HEK293 (cell line): ENCODE measurements around the gene EFEMP1.

Experiments
- PRDM4 ChIP-seq: fragments of 450-650 bp; formaldehyde crosslinking; IDR thresholded peaks from 2 replicates; pipeline ENCODE4 v1.5.1; 2017; ENCODE audit warnings: missing biosample characterization, missing genetic modification characterization
- TCF7L2 ChIP-seq: IDR thresholded peaks from 2 replicates; pipeline ENCODE4 v1.6.1; 2011; ENCODE audit warnings: low read depth, mild to moderate bottlenecking, inconsistent platforms, low read length, moderate library complexity, borderline replicate concordance
- ZNF274 ChIP-seq, 2 experiments: fragments of 200-500 bp in 1 of 2; fragments of 450-650 bp in 1 of 2; sonication (Bioruptor generic) in 1 of 2; formaldehyde crosslinking in 1 of 2; IDR thresholded peaks; 2 replicates each; pipeline versions ENCODE4 v1.5.1 to v1.6.1; 2014 to 2016; ENCODE audit warnings: borderline replicate concordance in 1 of 2, inconsistent platforms in 1 of 2, low read length in 1 of 2, missing biosample characterization in 1 of 2, missing genetic modification characterization in 1 of 2
- ZNF335 ChIP-seq: fragments of 450-650 bp; formaldehyde crosslinking; conservative IDR thresholded peaks from 2 replicates; pipeline ENCODE4 v1.5.1; 2016; ENCODE audit warnings: missing biosample characterization, missing genetic modification characterization
- ZNF350 ChIP-seq: fragments of 450-650 bp; formaldehyde crosslinking; IDR thresholded peaks from 2 replicates; pipeline ENCODE4 v1.5.0; 2017; ENCODE audit warnings: missing biosample characterization, mild to moderate bottlenecking, missing genetic modification characterization
- ZNF530 ChIP-seq: fragments of 450-650 bp; formaldehyde crosslinking; IDR thresholded peaks from 2 replicates; pipeline ENCODE4 v1.5.1; 2016; ENCODE audit warnings: low read depth, missing biosample characterization, missing genetic modification characterization
- ZNF549 ChIP-seq: fragments of 450-650 bp; IDR thresholded peaks from 2 replicates; pipeline ENCODE4 v1.5.1; 2018; ENCODE audit warnings: missing biosample characterization, missing genetic modification characterization, mild to moderate bottlenecking, inconsistent platforms, moderate library complexity
- TF ChIP-seq, protein P1 (sequence below): fragments of 450-650 bp; formaldehyde crosslinking; IDR thresholded peaks from 2 replicates; pipeline ENCODE4 v1.5.1; 2016; ENCODE audit warnings: missing biosample characterization, missing genetic modification characterization

- TF ChIP-seq ZNF350 (tag by site-specific recombination) (no peak), PRDM4 (tag by site-specific recombination) (no peak), ZNF335 (tag by site-specific recombination) (no peak), ZNF549 (tag by site-specific recombination) (no peak), ZNF530 (tag by site-specific recombination) (no peak), ZNF274 (IDR thresholded peaks at IDR 0.05; ENCODE audit: low read length) (no peak), ZNF274 (tag by site-specific recombination; IDR thresholded peaks at IDR 0.05; ENCODE audit: borderline replicate concordance) (no peak), TCF7L2 (no peak)
- TF ChIP-seq, protein P1, sequence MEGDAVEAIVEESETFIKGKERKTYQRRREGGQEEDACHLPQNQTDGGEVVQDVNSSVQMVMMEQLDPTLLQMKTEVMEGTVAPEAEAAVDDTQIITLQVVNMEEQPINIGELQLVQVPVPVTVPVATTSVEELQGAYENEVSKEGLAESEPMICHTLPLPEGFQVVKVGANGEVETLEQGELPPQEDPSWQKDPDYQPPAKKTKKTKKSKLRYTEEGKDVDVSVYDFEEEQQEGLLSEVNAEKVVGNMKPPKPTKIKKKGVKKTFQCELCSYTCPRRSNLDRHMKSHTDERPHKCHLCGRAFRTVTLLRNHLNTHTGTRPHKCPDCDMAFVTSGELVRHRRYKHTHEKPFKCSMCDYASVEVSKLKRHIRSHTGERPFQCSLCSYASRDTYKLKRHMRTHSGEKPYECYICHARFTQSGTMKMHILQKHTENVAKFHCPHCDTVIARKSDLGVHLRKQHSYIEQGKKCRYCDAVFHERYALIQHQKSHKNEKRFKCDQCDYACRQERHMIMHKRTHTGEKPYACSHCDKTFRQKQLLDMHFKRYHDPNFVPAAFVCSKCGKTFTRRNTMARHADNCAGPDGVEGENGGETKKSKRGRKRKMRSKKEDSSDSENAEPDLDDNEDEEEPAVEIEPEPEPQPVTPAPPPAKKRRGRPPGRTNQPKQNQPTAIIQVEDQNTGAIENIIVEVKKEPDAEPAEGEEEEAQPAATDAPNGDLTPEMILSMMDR (tag by site-specific recombination): no peak
Observed at GRCh38 chr2:55934337-55934736, 10.8 kb upstream of the EFEMP1 start.
